GM19025 (cell line): ENCODE measurements around the gene GP2.

ENCODE experiments used
- ATAC-seq: cut with Tn5 transposase; IDR thresholded peaks from one replicate; pipeline ENCODE4 v1.9.1; 2021; ENCODE audit warnings: mild to moderate bottlenecking, low read depth, moderate library complexity; ENCODE audit not compliant: unreplicated experiment

The GP2 gene

DNA sequence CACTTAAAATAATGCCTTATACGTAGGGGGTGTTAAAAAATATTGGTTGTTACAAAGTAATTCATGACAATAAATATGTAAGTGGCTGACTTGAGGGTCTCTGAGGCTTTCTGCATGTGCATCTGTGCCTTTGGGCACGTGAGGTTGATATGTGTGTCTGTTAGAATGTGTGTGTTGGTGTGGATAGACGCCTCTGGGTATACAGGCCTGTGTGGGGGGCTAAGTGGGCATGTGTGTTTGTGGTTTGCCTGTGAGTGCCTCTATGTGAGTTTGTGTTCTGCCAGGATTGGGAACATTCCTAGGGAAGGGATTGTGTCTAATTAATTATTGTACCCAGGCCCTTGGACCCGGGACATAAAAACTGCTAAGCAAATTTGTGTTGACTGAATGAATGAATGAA is 19.0 kb downstream of the GP2 start:
- no peak for ATAC-seq

DNA sequence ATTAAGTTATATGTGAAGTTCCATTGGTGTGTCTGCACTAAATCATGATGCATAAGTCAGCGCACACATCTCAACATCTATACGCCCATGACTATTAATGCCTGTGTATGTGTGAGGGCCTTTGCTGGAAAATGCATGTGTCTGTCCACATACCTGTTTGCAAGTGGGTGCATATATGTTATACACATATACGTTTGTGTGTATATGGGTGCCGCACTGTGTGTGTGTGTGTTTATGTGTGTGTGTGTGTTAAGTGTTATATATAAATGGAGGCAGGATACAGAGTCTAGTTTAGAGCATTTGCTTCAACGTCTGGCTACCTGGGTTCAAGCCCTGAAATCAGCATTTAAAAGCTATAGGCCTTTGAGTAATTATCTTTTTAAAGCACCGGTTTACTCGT is 19.5 kb downstream of the GP2 start:
- no peak for ATAC-seq

DNA sequence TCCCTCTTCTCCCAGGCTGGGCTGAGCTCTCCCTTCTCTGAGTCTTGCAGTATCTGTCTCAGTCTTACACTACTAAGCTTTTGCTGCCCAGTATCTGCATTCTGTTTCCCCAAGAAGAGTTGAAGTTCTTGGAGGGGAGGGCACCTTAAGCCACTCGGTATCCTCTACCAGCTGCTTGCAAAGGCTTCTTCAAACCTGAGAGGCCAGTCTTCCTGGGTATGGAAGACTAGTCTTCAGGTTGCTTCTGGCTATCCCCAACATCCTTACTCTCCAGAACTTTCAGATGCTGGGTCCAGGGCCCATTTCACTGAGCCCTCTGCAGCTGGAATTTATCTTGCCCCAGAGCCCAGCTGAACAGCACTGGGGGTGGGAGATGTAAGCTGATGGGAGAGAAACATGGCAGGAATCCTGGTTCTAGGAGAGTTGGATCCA is 20.1 kb downstream of the GP2 start:
- no peak for ATAC-seq

DNA sequence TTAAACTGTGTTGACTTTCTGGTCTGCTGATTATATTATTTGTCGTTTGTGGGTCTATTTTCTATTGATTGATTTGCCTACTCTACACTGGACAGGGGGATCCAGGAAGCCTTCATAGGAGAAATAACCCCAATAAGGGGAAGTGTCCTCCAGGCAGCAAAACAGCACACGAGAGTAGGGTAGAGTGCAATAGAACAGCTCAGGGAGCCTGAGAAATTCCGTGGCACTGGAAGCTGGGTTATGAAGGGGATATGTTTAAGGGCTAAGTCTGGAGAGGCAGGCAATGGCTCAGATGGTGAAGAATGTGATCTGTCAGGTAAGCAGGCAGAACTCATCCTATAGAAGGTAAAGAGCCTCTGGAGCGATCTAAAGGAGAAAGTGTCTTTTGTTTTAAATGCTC is 20.9 kb downstream of the GP2 start:
- no peak for ATAC-seq

DNA sequence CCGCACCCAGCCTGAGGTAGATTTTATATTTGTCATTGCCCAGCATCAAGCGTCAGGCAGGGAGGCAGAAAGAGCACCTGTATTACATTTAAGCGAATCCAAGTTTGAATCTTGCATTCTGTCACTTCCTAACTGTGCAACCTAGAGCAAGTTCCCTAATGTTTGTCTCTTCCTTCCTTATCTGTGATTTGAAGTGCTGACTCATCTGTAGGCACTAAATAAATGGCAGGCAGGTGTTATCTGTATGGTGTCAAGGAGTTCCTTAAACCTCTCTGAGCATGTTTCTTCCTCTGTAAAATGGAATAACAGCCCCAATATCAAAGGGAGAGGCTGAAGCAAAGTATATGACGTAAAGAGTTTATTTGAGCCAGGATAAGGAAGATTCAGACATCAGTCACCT is 24.3 kb downstream of the GP2 start:
- no peak for ATAC-seq

DNA sequence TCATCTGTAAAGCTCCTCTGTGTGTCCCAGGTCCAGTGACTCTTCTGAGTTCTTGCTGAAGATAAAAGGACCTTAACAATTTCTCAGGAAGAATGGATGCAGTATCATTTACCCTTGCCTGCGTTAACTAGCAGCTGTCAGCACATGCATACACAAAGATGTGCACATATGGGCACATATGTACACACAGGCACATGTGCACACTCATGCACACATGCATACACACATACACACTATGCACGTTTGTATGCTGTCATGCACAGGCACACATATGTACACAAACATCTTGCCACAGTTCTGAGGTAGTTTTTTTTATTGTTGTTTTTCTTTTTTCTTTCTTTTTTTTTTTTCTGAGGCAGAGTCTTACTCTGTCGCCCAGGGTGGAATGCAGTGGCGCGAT is 24.9 kb downstream of the GP2 start:
- ATAC-seq = no peak

DNA sequence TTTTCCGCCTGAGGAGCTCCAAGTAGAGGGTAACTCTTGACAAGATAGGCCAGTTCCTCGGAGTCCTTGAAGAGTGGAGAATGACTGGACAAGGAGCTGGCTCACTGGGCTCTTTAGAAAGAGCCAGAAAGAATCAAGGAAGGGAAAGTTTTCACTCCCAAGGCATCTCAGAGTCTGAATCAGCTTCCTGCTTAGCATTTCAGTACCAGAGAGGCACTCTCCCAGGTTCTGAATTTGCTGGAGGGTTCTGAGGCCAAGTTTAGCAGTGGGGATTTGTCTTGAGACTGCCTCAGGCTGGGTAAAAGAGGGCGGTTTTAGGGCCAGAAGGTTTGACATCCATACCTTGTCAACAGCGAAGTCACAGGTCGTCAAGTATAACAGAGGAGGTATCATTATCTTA is 25.5 kb downstream of the GP2 start:
- ATAC-seq = no peak

DNA sequence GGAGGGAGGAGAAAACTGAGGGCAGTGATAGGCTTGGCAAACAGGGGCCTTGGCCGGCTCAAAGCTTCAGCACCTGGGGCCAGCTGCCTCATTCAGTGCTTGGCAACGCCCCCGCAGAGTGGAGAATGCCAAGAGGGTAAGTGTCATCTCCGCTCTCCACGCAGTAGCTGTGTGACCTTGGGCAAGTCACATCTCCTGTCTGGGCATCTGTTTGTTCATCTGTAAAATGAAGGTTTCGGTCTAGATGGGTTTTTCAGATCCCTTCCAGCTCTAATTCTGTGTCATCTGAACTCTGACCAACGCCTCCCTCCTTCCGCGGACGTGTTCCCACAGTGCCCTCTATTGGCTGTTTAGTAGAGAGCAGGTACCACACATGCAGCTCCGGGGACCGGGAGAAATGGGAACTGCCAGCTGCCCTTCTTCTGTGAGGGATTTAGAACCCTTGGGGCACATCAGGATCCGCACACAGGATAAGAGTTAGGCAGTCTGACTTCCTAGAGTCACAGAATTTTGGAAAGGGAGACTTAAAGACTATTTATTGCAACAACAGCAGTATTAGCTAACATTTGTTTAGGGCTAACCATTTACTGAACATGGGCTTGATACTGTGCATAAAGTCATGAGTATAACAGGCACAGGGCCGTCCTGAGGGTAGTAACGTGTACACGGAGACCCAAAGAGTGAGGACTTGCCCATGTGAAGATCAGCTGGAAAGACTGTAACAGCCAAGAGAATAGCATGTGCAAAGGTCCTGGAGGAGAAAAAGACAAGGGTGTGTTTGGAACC is 26.8 kb downstream of the GP2 start:
- no peak for ATAC-seq

DNA sequence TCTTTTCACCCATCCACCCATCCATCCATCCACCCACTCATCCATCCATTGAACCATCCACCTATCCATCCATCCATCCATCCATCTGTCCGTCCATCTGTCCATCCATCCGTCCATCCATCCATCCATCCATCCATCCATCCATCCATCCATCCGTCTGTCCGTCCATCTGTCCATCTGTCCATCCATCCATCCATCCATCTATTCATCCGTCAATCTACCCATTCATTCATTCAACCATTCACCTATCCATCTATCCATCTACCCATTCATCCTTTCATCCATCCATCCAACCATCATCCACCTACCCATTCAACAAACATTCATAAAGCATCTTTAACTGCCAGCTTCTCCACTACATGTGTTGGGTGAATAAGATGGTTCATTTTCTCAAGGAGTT is 28.9 kb downstream of the GP2 start:
- no peak for ATAC-seq

DNA sequence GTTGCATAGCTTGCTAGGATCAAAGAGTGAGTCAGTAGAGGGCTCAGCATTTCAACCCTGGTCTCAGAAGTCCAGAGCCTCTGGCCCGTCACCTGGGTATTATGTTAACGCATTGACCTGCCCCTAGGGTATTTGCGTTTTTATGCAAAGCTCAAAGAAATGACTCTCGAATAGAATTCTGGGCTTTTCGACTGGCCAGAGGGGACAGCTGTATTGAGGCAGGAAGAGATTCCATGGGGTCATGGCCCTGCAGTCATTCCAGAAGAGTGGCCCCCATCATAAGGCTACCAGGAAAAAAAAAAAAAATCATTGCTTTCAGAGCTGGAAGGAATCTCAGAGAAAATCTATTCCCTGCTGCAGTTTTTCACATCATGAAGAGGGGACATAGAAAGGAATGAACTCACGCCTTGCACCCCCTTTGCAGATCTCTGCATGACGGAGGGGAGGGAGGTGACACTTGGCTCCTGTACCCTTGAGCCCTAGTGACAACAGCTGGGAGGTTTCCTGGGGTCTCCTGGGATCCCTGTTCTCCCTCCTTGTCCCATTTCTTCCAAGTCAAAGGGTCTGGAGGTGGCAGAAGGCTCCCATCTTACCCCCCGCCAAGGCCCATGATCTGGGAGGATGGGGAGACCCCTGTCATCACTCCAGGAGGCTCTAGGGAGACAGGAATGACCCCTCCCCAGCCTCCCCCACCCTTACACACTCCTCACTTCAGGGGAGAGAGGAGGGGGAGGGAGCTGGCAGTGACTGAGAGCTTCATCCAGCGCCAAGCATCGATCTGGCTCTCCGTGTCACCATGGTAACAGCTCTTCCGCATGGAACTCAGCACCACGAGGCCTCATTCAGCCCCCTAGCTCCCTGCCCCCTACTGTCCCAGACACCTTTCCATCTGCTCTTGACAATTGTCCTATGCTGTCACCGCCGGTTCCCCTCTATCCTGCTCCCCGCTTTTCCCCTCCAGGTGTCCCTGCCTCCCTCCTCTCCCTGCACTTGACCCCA is 35.8 kb downstream of the GP2 start:
- ATAC-seq = no peak

DNA sequence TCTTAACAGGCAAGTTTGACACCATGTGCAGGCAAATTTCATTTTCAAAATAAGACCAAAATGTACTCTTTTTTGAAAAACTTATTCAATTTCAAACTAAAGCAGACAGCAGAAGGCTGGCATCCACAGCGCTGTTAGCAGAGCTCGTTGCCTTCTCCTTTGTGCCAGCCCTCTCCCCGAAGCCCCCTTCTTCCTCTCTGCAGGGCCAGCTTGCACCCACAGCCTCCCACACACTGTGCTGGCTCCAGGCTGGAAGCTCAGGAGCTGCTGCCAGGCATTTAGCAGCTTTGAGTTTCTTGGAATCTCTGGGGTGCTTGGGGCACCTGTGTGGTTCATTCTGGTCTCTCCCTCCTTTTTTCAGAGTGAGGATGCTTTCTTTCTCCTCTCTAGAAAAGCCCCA is 37.7 kb downstream of the GP2 start:
- ATAC-seq = no peak

DNA sequence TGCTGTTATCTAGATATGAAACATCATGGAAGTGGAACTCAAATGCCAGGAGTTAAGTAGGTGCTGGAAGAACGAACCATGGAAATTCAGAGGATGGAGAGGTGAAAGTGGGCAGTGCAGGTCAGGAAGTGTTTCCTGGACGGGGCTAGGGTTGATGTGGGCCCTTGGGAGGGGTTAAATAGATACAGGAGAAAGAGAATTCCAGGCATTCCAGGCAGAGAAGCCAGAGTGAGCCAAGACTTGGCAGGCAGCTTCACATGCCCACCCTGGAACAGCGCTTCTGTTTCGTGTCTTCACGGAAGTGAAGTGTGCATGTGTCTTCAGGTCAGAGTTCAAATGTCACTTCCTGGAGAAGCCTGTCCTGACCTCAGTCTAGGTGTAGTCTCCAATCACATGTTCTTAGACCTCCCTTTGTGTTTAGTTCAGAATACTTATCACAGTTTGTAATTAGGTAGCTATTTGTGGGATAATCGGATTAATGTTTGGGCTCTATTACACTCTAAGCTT is 41.3 kb downstream of the GP2 start:
- ATAC-seq = no peak

DNA sequence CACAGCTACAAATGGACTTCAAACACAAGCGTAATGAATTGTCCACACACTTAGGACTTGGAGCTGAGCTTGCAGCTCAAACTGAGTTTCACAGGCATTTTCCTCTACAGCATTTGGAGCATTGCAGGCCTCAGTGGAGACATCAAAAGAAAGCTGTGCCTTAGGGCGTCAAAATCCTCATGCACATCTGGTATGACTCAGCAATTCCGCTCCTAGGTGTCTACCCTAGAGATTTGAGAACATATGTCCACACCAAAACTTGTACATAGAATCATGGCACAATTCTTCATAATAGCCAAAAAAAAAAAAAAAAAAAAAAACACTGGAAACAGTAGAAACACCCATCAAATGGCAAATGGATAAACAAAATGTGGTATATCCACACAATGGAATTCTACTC is 47.1 kb downstream of the GP2 start:
- ATAC-seq = no peak

DNA sequence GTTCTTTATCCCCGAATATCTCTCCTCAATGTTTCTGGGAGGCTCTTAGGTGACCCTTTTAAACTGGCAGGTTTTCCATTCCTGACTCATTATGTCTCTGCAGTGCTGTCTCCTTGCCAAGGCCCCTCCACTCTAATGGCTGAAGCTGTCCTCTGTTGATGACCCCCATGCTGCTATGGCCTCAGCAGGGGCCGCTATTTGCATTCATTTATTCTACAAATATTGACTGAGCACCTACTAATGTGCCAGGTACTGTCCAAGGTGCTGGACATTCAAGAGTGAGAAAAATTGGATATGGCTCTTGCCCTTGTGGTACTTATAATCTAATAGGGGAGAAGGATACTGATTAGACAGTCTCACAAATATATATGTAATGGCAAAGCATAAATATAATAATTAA is 55.4 kb downstream of the GP2 start:
- ATAC-seq = no peak

DNA sequence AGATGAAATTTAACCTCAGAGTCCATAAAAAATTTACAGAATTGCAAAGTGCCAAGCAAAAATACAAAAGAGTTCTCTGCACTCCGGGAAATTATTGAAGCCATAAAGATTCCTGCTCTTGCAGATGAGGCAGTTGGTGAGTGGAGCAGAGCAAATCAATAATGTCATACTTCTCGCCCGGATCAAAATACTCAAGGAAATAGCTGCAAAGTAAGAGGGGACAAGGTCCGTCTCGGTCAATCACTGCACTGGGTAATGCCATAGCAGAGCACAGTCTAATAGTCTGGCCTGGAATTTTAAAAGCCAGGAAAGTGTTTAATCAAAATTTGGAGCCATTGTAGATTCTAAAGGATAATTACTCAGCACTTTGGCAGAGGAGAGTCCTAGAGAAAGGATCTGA is 58.9 kb downstream of the GP2 start:
- ATAC-seq = no peak

DNA sequence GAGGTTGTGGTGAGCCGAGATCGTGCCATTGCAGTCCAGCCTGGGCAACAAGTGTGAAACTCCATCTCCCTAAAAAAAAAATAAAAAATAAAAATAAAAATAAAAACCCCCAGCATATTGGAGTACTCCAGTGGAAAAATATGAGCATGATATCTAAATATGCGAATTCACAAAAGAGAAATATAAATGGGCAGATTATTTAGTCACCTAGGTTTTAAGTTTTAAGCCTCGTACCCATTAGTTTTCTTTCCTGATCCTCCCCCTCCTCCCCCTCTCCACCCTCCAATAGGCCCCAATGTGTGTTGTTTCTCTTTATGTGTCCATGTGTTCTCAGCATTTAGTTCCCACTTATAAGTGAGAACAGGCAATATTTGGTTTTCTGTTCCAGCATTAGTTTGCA is 62.3 kb downstream of the GP2 start:
- no peak for ATAC-seq

DNA sequence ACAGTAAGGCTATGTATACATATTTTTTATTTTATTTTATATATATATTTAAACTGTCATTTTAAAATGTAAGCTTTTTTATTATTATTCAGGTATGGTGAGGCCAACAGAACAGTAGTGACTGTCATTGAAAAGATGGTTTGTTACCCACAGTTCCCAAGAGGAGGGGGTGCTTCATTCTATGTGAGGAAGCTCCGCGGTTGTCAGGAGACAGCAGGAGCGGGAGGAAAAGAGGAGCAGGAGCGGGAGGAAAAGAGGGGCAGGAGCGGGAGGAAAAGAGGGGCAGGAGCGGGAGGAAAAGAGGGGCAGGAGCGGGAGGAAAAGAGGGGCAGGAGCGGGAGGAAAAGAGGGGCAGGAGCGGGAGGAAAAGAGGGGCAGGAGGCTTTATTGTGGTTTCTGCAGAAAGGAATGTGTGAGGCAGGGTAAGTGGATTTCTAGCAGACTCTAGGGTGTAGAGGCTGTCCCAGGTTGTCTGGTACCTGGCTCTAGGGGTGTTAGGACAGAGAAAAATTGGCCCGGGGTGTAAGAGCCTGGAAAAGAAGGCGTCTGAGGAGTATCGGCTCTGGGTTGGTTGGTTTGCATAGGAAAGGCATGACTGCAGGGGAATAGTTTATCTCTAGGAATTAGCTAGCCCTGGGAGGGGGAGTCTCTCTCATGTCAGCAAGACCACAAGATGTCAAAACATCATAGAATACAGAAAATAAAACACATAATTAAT is 64.0 kb downstream of the GP2 start:
- no peak for ATAC-seq

DNA sequence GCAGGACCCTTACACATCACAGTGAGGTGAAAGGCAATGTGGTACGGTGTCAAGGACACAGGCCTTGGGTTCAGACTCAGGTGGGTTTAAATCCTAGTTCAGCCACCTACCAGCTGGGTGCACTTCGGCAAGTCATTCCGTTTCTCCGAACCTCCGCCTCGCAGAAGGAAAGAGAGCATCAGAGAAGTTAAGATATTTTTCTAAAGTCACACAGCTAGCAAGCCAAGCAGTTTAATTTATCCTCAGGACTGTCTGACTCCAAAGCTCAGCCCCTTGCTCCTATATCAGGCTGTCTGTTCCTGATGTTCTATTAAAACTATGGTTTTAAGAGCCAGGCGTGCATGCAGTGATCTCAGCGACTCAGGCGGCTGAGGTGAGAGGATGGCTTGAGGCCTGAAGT is 65.1 kb downstream of the GP2 start:
- ATAC-seq = no peak

DNA sequence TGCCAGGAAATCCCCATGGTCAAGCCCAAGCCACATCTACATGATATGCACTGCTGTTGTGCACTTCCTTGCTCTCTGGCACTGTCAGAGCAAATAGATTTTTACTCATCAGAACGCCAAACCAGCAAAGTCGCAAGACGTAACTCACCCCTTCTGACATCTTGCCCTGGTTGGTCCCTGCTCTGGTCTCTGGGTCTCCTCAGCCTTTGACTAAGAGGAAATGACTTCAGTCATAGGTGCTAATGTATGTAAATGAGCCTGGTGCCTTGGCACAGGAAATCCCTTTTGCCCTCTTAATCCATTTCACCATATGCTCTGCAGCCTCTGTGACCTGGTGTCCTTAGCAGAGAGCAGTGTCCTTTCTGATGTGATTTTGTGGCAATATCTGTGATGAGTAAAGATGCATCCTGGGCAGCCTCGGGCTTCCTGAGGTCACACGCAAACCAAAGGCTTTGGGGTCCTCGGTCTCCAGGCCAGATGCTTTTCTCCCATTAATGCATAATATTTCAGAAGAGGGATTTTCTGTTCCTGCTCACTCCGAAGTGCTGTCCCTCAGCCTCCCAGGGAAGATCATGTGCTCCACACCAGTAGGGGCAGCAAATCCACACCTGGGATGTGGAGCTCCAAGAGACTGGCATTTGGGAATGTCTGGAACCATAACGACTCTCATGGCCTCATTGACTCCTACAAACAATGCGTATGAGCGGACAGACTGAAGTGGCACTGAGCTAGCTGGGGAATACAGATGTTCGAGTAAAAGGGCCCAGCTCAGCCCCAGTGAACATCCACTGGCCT is 66.9 kb downstream of the GP2 start:
- no peak for ATAC-seq
